Fibroblast of mammary gland (primary cell): ENCODE results near the gene RUFY1.
A peak's percentile ranks its signal among the peaks of the same experiment; 100 is the strongest.

Experiments used
- DNase-seq: peaks from one replicate; pipeline ENCODE4 v3.0.0-alpha.2; 2010; ENCODE audit warnings: low read depth
- H3K4me3 ChIP-seq: 2 replicates; pipeline ENCODE4 v1.5.1; 2011; ENCODE audit warnings: low read depth, mild to moderate bottlenecking, low read length, moderate library complexity; ENCODE audit not compliant: control insufficient read depth
- TF ChIP-seq, protein P1 (sequence below): conservative IDR thresholded peaks from 2 replicates; pipeline ENCODE4 v1.5.1; 2011; ENCODE audit warnings: low read depth, low read length, inconsistent platforms; ENCODE audit not compliant: control insufficient read depth, insufficient read depth

Gene RUFY1

DNA sequence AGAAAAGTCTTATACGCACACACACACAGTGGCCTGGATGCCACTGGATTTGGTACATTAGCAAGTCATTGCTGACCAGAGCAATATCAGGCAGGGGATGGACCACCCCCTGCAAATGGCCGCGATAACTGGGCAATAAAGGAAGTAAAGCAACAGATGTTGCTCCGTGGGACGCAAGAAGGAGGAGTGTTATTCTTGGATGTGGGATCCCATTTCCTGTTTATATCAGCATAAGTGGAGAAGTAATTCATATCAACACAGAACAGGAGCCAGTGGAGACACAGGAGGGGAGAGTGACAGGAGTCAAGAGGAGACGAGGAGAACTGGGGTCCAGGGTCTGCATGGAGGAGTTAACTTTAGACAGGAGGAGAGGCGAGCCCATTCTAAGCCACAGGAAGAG lies 18.4 kb downstream of the RUFY1 start:
- TF ChIP-seq, protein P1, sequence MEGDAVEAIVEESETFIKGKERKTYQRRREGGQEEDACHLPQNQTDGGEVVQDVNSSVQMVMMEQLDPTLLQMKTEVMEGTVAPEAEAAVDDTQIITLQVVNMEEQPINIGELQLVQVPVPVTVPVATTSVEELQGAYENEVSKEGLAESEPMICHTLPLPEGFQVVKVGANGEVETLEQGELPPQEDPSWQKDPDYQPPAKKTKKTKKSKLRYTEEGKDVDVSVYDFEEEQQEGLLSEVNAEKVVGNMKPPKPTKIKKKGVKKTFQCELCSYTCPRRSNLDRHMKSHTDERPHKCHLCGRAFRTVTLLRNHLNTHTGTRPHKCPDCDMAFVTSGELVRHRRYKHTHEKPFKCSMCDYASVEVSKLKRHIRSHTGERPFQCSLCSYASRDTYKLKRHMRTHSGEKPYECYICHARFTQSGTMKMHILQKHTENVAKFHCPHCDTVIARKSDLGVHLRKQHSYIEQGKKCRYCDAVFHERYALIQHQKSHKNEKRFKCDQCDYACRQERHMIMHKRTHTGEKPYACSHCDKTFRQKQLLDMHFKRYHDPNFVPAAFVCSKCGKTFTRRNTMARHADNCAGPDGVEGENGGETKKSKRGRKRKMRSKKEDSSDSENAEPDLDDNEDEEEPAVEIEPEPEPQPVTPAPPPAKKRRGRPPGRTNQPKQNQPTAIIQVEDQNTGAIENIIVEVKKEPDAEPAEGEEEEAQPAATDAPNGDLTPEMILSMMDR, result no peak
- DNase-seq, result no peak

DNA sequence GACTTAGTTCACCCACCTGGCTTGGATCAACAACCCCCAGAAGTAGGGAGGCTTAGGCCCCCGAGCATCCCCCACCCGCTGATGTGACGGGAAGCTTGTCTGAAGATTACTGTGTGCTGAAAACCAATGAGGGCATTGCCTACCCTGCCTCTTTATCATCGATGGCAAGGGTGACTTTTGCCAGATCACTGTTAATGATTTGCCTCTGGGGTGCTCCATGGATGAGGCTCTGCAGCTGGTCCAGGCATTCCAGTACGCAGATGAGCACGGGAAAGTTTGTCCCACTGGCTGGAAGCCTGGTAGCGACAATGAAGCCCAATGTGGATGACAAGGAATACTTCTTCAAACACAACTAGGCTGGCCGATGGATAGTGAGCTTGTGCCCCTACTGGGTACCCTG lies 22.0 kb downstream of the RUFY1 start:
- no peak for DNase-seq
- H3K4me3 ChIP-seq, result no peak overlapping the region
- TF ChIP-seq, protein P1, result no peak

More for the DNA sequence above, 18.4 kb downstream of the RUFY1 start:
- no peak overlapping the region for H3K4me3 ChIP-seq

DNA sequence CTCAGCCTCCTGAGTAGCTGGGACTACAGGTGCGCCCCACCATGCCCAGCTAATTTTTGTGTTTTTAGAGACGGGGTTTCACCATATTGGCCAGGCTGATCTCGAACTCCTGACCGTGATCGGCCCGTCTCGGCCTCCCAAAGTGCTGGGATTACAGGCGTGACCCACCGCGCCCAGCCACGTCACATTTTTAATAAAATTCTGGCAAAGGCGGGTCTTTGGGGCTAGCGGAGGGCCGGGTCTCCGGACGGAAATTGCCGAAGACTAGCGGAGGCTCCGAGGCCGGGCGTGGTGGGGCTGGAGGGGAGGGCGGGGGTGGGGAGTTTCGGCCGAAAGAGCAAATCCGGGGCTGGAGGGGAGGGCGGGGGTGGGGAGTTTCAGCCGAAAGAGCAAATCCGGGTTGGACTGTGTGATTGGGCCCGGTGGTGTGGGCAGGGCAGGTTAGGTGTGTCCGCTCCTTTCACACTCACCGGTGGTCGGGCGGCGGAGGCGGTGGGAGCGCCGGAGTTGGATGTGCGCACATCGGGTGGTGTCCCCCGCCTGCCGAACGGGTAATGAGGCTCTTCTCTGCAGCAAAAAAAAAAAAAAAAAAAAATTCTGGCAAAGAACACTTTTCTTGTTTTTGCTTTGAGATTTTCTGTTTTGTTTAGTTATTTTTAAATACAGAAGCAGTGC lies 27.1 kb downstream of the RUFY1 start:
- no peak for DNase-seq
- TF ChIP-seq, protein P1, result no peak

DNA sequence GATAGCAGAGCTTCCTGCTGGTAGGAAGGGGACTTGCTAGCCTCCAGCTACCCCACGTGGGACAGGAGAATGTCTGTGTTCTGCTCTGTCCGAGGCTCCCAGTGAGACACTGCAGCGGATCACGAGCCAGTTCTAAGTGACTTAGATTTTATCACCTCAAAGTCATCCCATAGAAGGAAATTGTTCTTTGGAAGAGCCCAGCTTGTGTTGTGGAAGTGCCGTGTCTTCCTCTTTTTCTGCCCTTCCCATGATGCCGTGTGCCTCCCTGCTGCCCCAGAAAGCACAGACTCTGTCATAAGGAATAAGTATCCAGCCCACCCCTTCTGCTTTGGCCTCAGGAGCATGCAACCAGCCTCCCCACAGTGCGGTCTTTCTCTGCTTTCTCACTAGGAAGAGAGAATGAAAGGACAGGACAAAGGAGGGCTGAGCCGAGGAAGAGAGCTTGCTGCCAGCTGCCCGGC lies 35.6 kb downstream of the RUFY1 start:
- H3K4me3 ChIP-seq, result no peak overlapping the region
- no peak for DNase-seq
- TF ChIP-seq, protein P1, result no peak

More for the DNA sequence above, 27.1 kb downstream of the RUFY1 start:
- no peak overlapping the region for H3K4me3 ChIP-seq

DNA sequence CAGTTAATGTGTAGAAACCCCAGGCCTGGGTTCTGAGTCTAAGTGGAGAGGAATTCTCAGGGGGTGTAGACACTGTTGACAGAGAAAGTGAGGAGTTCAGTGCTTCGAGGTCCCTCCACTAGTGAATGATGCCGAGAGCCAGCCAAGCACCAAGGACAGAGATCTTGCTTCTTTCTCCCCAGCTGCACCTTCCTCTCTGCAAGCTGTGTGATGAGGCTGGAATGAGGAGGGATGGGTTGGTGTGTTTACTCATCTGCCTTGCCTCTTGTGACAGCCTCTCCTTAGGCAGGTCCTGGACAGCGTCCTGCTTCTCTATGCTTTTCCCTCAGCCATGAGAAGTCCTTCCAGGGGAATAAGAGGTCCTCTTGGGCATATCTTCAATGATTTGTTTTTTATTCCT lies 37.8 kb downstream of the RUFY1 start:
- H3K4me3 ChIP-seq, result no peak overlapping the region
- TF ChIP-seq, protein P1, result no peak
- DNase-seq, result no peak

DNA sequence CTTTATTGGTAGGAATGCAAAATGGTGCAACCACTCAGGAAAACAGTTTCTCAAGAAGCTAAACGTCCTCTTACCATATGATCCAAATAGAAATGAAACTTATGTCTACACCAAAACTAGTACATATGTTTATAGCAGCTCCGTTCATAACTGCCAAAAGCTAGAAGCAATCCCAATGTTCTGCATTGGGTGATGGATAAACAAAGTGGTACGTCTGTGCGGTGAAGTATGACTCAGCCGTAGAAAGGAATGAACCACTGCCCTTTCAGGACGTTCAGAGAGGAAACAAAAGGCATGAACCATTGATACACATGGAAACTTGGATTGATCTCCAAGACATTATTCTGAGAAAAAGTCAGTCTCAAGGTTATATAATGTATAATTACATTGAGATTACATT lies 45.6 kb downstream of the RUFY1 start:
- TF ChIP-seq, protein P1, result no peak
- no peak overlapping the region for H3K4me3 ChIP-seq
- peak; percentile 67 for DNase-seq
